ENCODE measurements around the gene PEAR1.

Gene PEAR1

DNA sequence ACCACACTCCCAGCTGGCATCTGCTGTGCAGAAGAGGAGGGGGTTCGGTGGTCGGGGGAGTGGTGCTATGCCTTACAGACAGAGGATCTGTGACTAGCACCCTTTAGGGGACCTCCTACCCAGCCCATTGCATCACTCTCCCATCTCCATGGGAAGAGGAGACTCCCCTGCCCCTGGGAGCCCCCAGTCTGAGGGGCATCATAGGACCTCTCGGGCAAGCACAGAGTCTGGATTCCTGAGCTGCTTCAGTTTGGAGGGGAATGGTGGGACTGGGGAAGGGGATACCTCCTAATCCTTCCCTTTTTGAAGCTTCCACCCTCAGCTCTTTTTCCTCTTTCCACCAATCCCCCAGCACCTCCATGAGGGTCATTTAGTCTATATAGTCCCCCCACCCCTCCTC is 36.0 kb upstream of the PEAR1 start:
- no peaks in the 10 kb centered on the region for H3K36me3 ChIP-seq
- H3K4me3 ChIP-seq (ENCODE audit: low read depth in 1 of 2, low read length in 1 of 2) = no peak overlapping the region
- no peaks in the 10 kb centered on the region for H3K4me1 ChIP-seq (ENCODE audit: control insufficient read depth in 1 of 2, insufficient read depth in 1 of 2, low read depth in 1 of 2, low read length in 1 of 2)
- no peaks in the 10 kb centered on the region for H3K9me3 ChIP-seq
- no peak overlapping the region for H3K27ac ChIP-seq
- H3K27me3 ChIP-seq = peaks cover 97% of the 10 kb centered on the region
- TF ChIP-seq, protein P1, sequence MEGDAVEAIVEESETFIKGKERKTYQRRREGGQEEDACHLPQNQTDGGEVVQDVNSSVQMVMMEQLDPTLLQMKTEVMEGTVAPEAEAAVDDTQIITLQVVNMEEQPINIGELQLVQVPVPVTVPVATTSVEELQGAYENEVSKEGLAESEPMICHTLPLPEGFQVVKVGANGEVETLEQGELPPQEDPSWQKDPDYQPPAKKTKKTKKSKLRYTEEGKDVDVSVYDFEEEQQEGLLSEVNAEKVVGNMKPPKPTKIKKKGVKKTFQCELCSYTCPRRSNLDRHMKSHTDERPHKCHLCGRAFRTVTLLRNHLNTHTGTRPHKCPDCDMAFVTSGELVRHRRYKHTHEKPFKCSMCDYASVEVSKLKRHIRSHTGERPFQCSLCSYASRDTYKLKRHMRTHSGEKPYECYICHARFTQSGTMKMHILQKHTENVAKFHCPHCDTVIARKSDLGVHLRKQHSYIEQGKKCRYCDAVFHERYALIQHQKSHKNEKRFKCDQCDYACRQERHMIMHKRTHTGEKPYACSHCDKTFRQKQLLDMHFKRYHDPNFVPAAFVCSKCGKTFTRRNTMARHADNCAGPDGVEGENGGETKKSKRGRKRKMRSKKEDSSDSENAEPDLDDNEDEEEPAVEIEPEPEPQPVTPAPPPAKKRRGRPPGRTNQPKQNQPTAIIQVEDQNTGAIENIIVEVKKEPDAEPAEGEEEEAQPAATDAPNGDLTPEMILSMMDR (IDR thresholded peaks at IDR 0.05) = no peak

DNA sequence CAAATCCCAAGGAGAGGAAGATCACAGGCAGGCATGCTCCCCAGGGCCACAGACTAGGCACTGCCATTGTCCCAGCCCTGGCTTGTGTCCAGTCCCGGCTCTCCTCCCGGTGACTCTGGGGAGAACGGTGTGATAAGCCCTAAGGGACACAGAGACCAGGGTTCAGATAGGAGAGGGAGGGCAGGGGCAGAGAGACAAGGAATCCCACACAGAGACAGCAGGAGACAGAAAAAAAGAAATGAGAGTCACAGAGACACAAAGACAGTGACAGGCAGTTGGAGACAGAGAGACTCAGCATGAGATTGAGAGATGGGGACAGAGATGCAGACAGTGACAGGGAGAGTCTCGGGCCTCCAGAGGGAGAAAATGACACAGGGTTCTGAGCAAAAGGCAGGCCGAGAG is 35.0 kb upstream of the PEAR1 start:
- H3K4me1 ChIP-seq (ENCODE audit: control insufficient read depth in 1 of 2, insufficient read depth in 1 of 2, low read depth in 1 of 2, low read length in 1 of 2) = no peaks in the 10 kb centered on the region
- H3K4me3 ChIP-seq (ENCODE audit: low read depth in 1 of 2, low read length in 1 of 2) = no peak overlapping the region
- no peaks in the 10 kb centered on the region for H3K9me3 ChIP-seq
- peaks cover 100% of the 10 kb centered on the region for H3K27me3 ChIP-seq
- no peak overlapping the region for H3K27ac ChIP-seq
- TF ChIP-seq, protein P1 (IDR thresholded peaks at IDR 0.05) = no peak
- no peaks in the 10 kb centered on the region for H3K36me3 ChIP-seq

- peaks cover 100% of the 10 kb centered on the region for H3K27me3 ChIP-seq
- no peak within 1 kb of the TSS for H3K4me3 ChIP-seq (ENCODE audit: low read depth in 1 of 2, low read length in 1 of 2)
- H3K4me1 ChIP-seq (ENCODE audit: control insufficient read depth in 1 of 2, insufficient read depth in 1 of 2, low read depth in 1 of 2, low read length in 1 of 2) = no peaks in the 10 kb centered on the region
- no peaks in the 10 kb centered on the region for H3K9me3 ChIP-seq
- no peak within 1 kb of the TSS for H3K27ac ChIP-seq
- TF ChIP-seq, protein P1 (IDR thresholded peaks at IDR 0.05) = no peak
- no peaks in the 10 kb centered on the region for H3K36me3 ChIP-seq
These were observed 34.5 kb upstream of the PEAR1 start, which contains the start of gene INSRR for GRCh38 chr1:156858959-156859522. INSRR (minus strand) TSS chr1:156859117; CDS start chr1:156858621, 496 bp downstream.

GRCh38 chr1:156859523-156860112 is 33.9 kb upstream of the PEAR1 start:
- no peaks in the 10 kb centered on the region for H3K9me3 ChIP-seq
- H3K36me3 ChIP-seq = no peaks in the 10 kb centered on the region
- H3K27me3 ChIP-seq = peaks cover 99% of the 10 kb centered on the region
- no peak overlapping the region for H3K27ac ChIP-seq
- no peak overlapping the region for H3K4me3 ChIP-seq (ENCODE audit: low read depth in 1 of 2, low read length in 1 of 2)
- TF ChIP-seq, protein P1 (IDR thresholded peaks at IDR 0.05) = no peak
- H3K4me1 ChIP-seq (ENCODE audit: control insufficient read depth in 1 of 2, insufficient read depth in 1 of 2, low read depth in 1 of 2, low read length in 1 of 2) = no peaks in the 10 kb centered on the region

DNA sequence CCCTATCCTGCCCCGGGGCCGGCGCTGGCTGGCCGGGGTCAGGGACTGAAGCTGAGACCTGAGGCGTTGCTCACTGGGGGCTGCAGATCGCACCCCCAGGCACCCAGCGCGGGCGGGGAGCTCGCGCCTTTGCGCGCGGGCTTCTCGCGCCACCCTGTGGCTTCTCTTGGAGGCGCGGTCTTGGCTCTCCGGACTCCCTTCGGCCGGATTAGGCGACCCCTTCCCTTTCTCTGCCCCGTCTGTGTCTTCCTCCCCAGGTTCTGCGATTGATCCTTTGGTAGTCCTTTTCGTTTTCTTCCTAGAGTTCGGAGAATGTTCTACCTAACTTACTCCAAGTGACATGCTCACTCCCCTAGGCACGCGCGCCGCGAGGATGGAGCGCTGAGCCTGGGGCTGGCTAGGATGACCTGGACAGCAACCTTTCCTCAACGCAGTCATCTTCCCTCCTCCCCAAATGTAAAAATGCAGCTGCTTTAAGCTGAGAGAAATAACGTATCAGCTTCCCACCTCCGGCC is 33.3 kb upstream of the PEAR1 start:
- TF ChIP-seq, protein P1 (IDR thresholded peaks at IDR 0.05) = no peak
- no peak overlapping the region for H3K4me3 ChIP-seq (ENCODE audit: low read depth in 1 of 2, low read length in 1 of 2)
- no peaks in the 10 kb centered on the region for H3K9me3 ChIP-seq
- H3K27me3 ChIP-seq = peaks cover 99% of the 10 kb centered on the region
- no peak overlapping the region for H3K27ac ChIP-seq
- no peaks in the 10 kb centered on the region for H3K4me1 ChIP-seq (ENCODE audit: control insufficient read depth in 1 of 2, insufficient read depth in 1 of 2, low read depth in 1 of 2, low read length in 1 of 2)
- no peaks in the 10 kb centered on the region for H3K36me3 ChIP-seq
